H1 (cell line): ENCODE data around the gene UNC13C. TPM values are rescaled to one million over a fixed set of nuclear protein-coding genes. Genes with fewer than 3 reads are reported as not detected.

Experiments
- CTCF ChIA-PET: fragments of 300-600 bp; sonication (Branson Sonifier 250); formaldehyde crosslinking; loops from one replicate; lab custom pipeline; 2021; ENCODE audit not compliant: partially characterized antibody; lab: Charles Lee
- POLR2A ChIA-PET: fragments of 300-600 bp; sonication (Branson Sonifier 250); formaldehyde crosslinking; loops from one replicate; lab custom pipeline; 2021; ENCODE audit warnings: inconsistent platforms; ENCODE audit not compliant: partially characterized antibody; lab: Charles Lee
- DNase-seq, 2 experiments: peaks; one replicate each; pipeline versions ENCODE4 v3.0.0 to v3.0.0-alpha.2; 2010 to 2022; ENCODE audit warnings: low spot score in 2 of 2, low read depth in 1 of 2, mixed read lengths in 1 of 2
- FAIRE-seq: peaks from 2 replicates; lab custom pipeline; 2011; peaks lifted over from hg19 to GRCh38; lab: Jason Lieb, UNC
- H2AFZ ChIP-seq: 2 replicates; pipeline ENCODE4 v1.8.1; 2012; ENCODE audit warnings: low read length, inconsistent platforms
- H2AK5ac ChIP-seq: 2 replicates; pipeline ENCODE4 v1.6.1; 2013; ENCODE audit warnings: low read depth, low read length
- H2BK120ac ChIP-seq: replicated peaks from 2 replicates; pipeline ENCODE3; 2013; ENCODE audit warnings: low read depth, low read length, inconsistent platforms
- H2BK12ac ChIP-seq: 2 replicates; pipeline ENCODE4 v1.6.1; 2013; ENCODE audit warnings: low read depth, low read length
- H2BK15ac ChIP-seq: 2 replicates; pipeline ENCODE4 v1.6.1; 2013; ENCODE audit warnings: low read length
- H2BK20ac ChIP-seq: 2 replicates; pipeline ENCODE4 v1.6.1; 2013; ENCODE audit warnings: low read length
- H2BK5ac ChIP-seq: 2 replicates; pipeline ENCODE4 v1.6.1; 2013; ENCODE audit warnings: low read depth, low read length
- H3K14ac ChIP-seq: 2 replicates; pipeline ENCODE4 v1.6.1; 2013; ENCODE audit warnings: inconsistent platforms; ENCODE audit not compliant: insufficient read length
- H3K18ac ChIP-seq: 2 replicates; pipeline ENCODE4 v1.6.1; 2013; ENCODE audit warnings: low read length; ENCODE audit errors: extremely low read depth
- H3K23ac ChIP-seq: 2 replicates; pipeline ENCODE4 v1.6.1; 2013; ENCODE audit warnings: inconsistent platforms; ENCODE audit not compliant: insufficient read length
- H3K23me2 ChIP-seq: 2 replicates; pipeline ENCODE4 v1.6.1; 2013; ENCODE audit warnings: low read depth, low read length
- H3K27ac ChIP-seq: 2 replicates; pipeline ENCODE4 v1.6.1; 2011; ENCODE audit warnings: low read depth, low read length, inconsistent platforms
- H3K27me3 ChIP-seq, 4 experiments: replicated peaks in 1 of 4; 1 replicate in 1 of 4; 2 replicates in 3 of 4; pipeline versions ENCODE4 v1.6.1 to v1.8.1; 2011 to 2013; ENCODE audit warnings: low read length in 3 of 4, mild to moderate bottlenecking in 3 of 4, inconsistent platforms in 2 of 4, mixed read lengths in 2 of 4, moderate library complexity in 1 of 4; ENCODE audit not compliant: control insufficient read depth in 3 of 4, insufficient read depth in 3 of 4; ENCODE audit errors: extremely low read depth in 1 of 4
- H3K36me3 ChIP-seq, 4 experiments: 2 replicates each; pipeline versions ENCODE4 v1.6.1 to v1.8.1; 2011 to 2013; ENCODE audit warnings: mild to moderate bottlenecking in 4 of 4, low read length in 3 of 4, moderate library complexity in 2 of 4, control low read depth in 1 of 4, inconsistent platforms in 1 of 4; ENCODE audit not compliant: insufficient read depth in 4 of 4, control insufficient read depth in 2 of 4
- H3K4ac ChIP-seq: replicated peaks from 2 replicates; pipeline ENCODE3; 2013; ENCODE audit warnings: low read length, low read depth, mixed read lengths, inconsistent platforms; ENCODE audit not compliant: insufficient read length
- H3K4me1 ChIP-seq, 4 experiments: replicated peaks in 1 of 4; 1 replicate in 1 of 4; 2 replicates in 3 of 4; pipeline versions ENCODE4 v1.6.1 to v1.8.1; 2011 to 2013; ENCODE audit warnings: low read length in 3 of 4, inconsistent platforms in 2 of 4, mixed read lengths in 1 of 4; ENCODE audit not compliant: insufficient read depth in 4 of 4, control insufficient read depth in 3 of 4
- H3K4me2 ChIP-seq, 2 experiments: 2 replicates each; pipeline versions ENCODE4 v1.6.1 to v1.8.1; 2011 to 2013; ENCODE audit warnings: low read depth in 2 of 2, low read length in 2 of 2, control low read depth in 1 of 2, inconsistent platforms in 1 of 2, mild to moderate bottlenecking in 1 of 2; ENCODE audit not compliant: insufficient read depth in 1 of 2
- H3K4me3 ChIP-seq, 4 experiments: fragments of 200-600, 300-600 bp in 1 of 4; sonication (generic), shearing (Covaris generic), sonication (Bioruptor Twin) in 1 of 4; 2 replicates each; pipeline versions ENCODE4 v1.5.1 to v1.8.1; 2011 to 2016; ENCODE audit warnings: low read length in 4 of 4, low read depth in 3 of 4, control low read depth in 2 of 4, inconsistent platforms in 2 of 4, mild to moderate bottlenecking in 2 of 4, mixed read lengths in 1 of 4, moderate library complexity in 1 of 4; ENCODE audit not compliant: insufficient read depth in 2 of 4; ENCODE audit errors: extremely low read depth in 1 of 4
- H3K56ac ChIP-seq: replicated peaks from 2 replicates; pipeline ENCODE3; 2013; ENCODE audit warnings: low read depth, mild to moderate bottlenecking, mixed read lengths, low read length, inconsistent platforms; ENCODE audit not compliant: insufficient read length
- H3K79me1 ChIP-seq: 2 replicates; pipeline ENCODE4 v1.6.1; 2013; ENCODE audit warnings: low read depth, low read length, control low read depth
- H3K79me2 ChIP-seq, 2 experiments: 2 replicates each; pipeline versions ENCODE4 v1.6.1 to v1.8.1; 2012 to 2013; ENCODE audit warnings: low read length in 2 of 2, mild to moderate bottlenecking in 2 of 2, inconsistent platforms in 1 of 2; ENCODE audit not compliant: insufficient read depth in 2 of 2, control insufficient read depth in 1 of 2
- H3K9ac ChIP-seq, 4 experiments: replicated peaks in 1 of 4; 1 replicate in 1 of 4; 2 replicates in 3 of 4; pipeline versions ENCODE4 v1.6.1 to v1.8.1; 2011 to 2013; ENCODE audit warnings: low read depth in 3 of 4, low read length in 3 of 4, control low read depth in 2 of 4, mild to moderate bottlenecking in 2 of 4, moderate library complexity in 2 of 4, inconsistent platforms in 1 of 4; ENCODE audit errors: extremely low read depth in 1 of 4
- H3K9me3 ChIP-seq, 2 experiments: 2 replicates each; pipeline versions ENCODE4 v1.6.1 to v1.8.1; 2012 to 2013; ENCODE audit warnings: mild to moderate bottlenecking in 2 of 2, moderate library complexity in 2 of 2, control low read depth in 1 of 2, inconsistent platforms in 1 of 2, low read depth in 1 of 2, low read length in 1 of 2, mixed read lengths in 1 of 2; ENCODE audit not compliant: insufficient read depth in 2 of 2
- H4K20me1 ChIP-seq, 2 experiments: replicated peaks in 1 of 2; 2 replicates each; pipeline versions ENCODE3 to v1.8.1; 2011 to 2013; ENCODE audit warnings: inconsistent platforms in 2 of 2, low read length in 2 of 2, mild to moderate bottlenecking in 1 of 2; ENCODE audit not compliant: insufficient read depth in 2 of 2, control insufficient read depth in 1 of 2
- H4K5ac ChIP-seq: 2 replicates; pipeline ENCODE4 v1.6.1; 2013; ENCODE audit warnings: low read length, low read depth, mixed read lengths, inconsistent platforms; ENCODE audit not compliant: insufficient read length
- H4K8ac ChIP-seq: 2 replicates; pipeline ENCODE4 v1.8.0; 2013; ENCODE audit warnings: mild to moderate bottlenecking, moderate library complexity, low read length, inconsistent platforms; ENCODE audit not compliant: insufficient read depth; ENCODE audit errors: extremely low read depth
- H4K91ac ChIP-seq: replicated peaks from 2 replicates; pipeline ENCODE3; 2013; ENCODE audit warnings: low read length, mixed read lengths, inconsistent platforms; ENCODE audit not compliant: insufficient read length
- BACH1 ChIP-seq: IDR thresholded peaks from 2 replicates; pipeline ENCODE4 v1.6.1; 2012; ENCODE audit warnings: low read length, improper control_type of control experiment
- EP300 ChIP-seq, 2 experiments: IDR thresholded peaks; 1 replicate in 1 of 2; 2 replicates in 1 of 2; pipeline ENCODE4 v1.6.1; 2011 to 2012; ENCODE audit warnings: low read depth in 2 of 2, low read length in 2 of 2, mild to moderate bottlenecking in 2 of 2, borderline replicate concordance in 1 of 2, inconsistent platforms in 1 of 2, moderate library complexity in 1 of 2
- HDAC2 ChIP-seq, 2 experiments: fragments of 300-600 bp in 1 of 2; sonication (generic) in 1 of 2; IDR thresholded peaks; 2 replicates each; pipeline ENCODE4 v1.6.1; 2011 to 2012; ENCODE audit warnings: low read depth in 2 of 2, low read length in 2 of 2, mild to moderate bottlenecking in 2 of 2, moderate library complexity in 2 of 2, borderline replicate concordance in 1 of 2, inconsistent platforms in 1 of 2
- JUN ChIP-seq: IDR thresholded peaks from 2 replicates; pipeline ENCODE4 v1.6.1; 2011; ENCODE audit warnings: low read depth, mild to moderate bottlenecking, improper control_type of control experiment, low read length
- PHF8 ChIP-seq: fragments of 200-600 bp; sonication (generic); conservative IDR thresholded peaks from 2 replicates; pipeline ENCODE4 v1.7.1; 2012; ENCODE audit warnings: low read depth, mild to moderate bottlenecking, inconsistent platforms, low read length, moderate library complexity
- POU5F1 ChIP-seq: IDR thresholded peaks from 2 replicates; pipeline ENCODE4 v1.6.1; 2011; ENCODE audit warnings: low read depth, mild to moderate bottlenecking, low read length, moderate library complexity
- RFX5 ChIP-seq: IDR thresholded peaks from 2 replicates; pipeline ENCODE4 v1.6.1; 2011; ENCODE audit warnings: low read depth, low read length, improper control_type of control experiment, borderline replicate concordance
- WGBS, 2 experiments: shearing (Covaris generic) in 1 of 2; methylation state at CpG; one replicate each; pipeline versions ENCODE4 v1.1.6 to v1.1.7; 2013 to 2015; ENCODE audit warnings: low lambda C conversion rate in 2 of 2, mixed read lengths in 2 of 2, inconsistent platforms in 1 of 2, low coverage in 1 of 2, missing lambda C conversion rate in 1 of 2; ENCODE audit not compliant: insufficient replicate concordance in 2 of 2, insufficient coverage in 1 of 2, insufficient read length in 1 of 2; ENCODE audit errors: extremely low coverage in 1 of 2, missing lambda C conversion rate in 1 of 2; 5-methylcytosine and 5-hydroxymethylcytosine counted together
- polyA plus RNA-seq, 7 experiments: library from polyadenylated mRNA; depleted of rRNA in 3 of 7; stranded (reverse) in 5 of 7; unstranded in 2 of 7; fragments of >200 nt in 5 of 7; fragments of 200-250 nt in 2 of 7; gene quantifications; 1 replicate in 5 of 7; 2 replicates in 1 of 7; 4 replicates in 1 of 7; pipeline versions ENCODE4 v1.2.1 to v1.2.3, GENCODE V29; 2011 to 2013; ENCODE audit warnings: missing spikeins in 2 of 7, mixed read lengths in 2 of 7
- total RNA-seq: library from RNA; stranded (reverse); fragmentation: NEBNext Ultra II Directional; extraction: Animal tissue kit (Norgen Biotek cat#: 25700); gene quantifications from 2 replicates; pipeline ENCODE4 v1.2.1, GENCODE V29; 2021
- TF ChIP-seq, protein P1 (sequence below): IDR thresholded peaks from 2 replicates; pipeline ENCODE4 v1.6.1; 2012; ENCODE audit warnings: inconsistent platforms

The UNC13C gene
- total and polyA plus RNA-seq, 2 of the 8 experiments (the other 6 are each of a cell fraction or from before 2014, with no cell fraction given), result 0.02 to 0.13 TPM

DNA sequence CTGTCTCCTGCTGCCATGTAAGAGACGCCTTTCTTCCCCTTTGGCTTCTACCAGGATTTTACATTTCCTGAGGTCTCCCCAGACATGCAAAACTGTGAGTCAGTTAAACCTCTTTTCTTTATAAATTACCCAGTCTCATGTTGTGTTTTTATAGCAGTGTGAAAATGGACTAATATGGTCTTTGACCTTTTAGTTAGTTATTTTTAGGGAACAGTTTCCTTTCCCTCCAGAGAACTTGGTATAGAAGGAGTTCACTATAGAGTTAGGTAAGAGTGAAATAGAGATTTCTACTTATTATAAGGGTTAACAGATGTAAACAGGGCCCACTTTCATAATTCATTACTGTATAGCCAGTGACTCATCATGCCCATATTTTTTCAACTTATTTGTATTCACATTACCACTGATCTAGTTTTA, 170.9 kb downstream of the UNC13C start:
- H2BK5ac ChIP-seq, result no peak overlapping the region
- ChIA-PET CTCF (interaction anchor here (0.6 kb wide), 1 partner anchor 74 kb away, joined by 4 read pairs; no protein-coding TSS in a partner anchor), POLR2A (no interaction called here)
- no peak overlapping the region for H2AK5ac ChIP-seq
- no peaks in the 10 kb centered on the region for H3K79me2 ChIP-seq
- H4K5ac ChIP-seq, result no peak overlapping the region
- no peak overlapping the region for H3K18ac ChIP-seq
- H3K4ac ChIP-seq, result no peak overlapping the region
- no peaks in the 10 kb centered on the region for H3K79me1 ChIP-seq
- WGBS, 2 experiments, result 92% methylated on average over 1 of the region's 1 CpG; no CpG with 5 or more reads in 1 of the 2 experiments
- H3K9ac ChIP-seq, result no peak overlapping the region
- FAIRE-seq (no peak), DNase-seq (no peak)
- no peak overlapping the region for H2BK15ac ChIP-seq
- H4K8ac ChIP-seq, result no peak overlapping the region
- H3K23ac ChIP-seq, result no peak overlapping the region
- no peak overlapping the region for H2BK120ac ChIP-seq
- no peaks in the 10 kb centered on the region for H3K27me3 ChIP-seq
- no peaks in the 10 kb centered on the region for H4K20me1 ChIP-seq
- H3K36me3 ChIP-seq, result no peaks in the 10 kb centered on the region
- no peak overlapping the region for H2BK20ac ChIP-seq
- H3K4me3 ChIP-seq, result no peak overlapping the region
- no peak overlapping the region for H4K91ac ChIP-seq
- no peak overlapping the region for H3K14ac ChIP-seq
- H3K4me2 ChIP-seq, result no peak overlapping the region
- H3K27ac ChIP-seq, result no peak overlapping the region
- peaks cover 6 to 32% of the 10 kb centered on the region in 2 experiments; a peak in 3 of 4 replicates for H3K9me3 ChIP-seq
- H2AFZ ChIP-seq, result no peak overlapping the region
- H3K23me2 ChIP-seq, result no peaks in the 10 kb centered on the region; the same call in 1 of the 2 replicates
- no peak for TF ChIP-seq BACH1
- TF ChIP-seq POU5F1, result no peak
- TF ChIP-seq EP300 (IDR thresholded peaks at IDR 0.05; ENCODE audit: borderline replicate concordance in 1 of 2, low read depth in 2 of 2, low read length in 2 of 2), result no peak
- no peak for TF ChIP-seq JUN
- no peak for TF ChIP-seq HDAC2 (IDR thresholded peaks at IDR 0.05; ENCODE audit: borderline replicate concordance in 1 of 2, low read depth in 2 of 2, low read length in 2 of 2)
- TF ChIP-seq, protein P1, sequence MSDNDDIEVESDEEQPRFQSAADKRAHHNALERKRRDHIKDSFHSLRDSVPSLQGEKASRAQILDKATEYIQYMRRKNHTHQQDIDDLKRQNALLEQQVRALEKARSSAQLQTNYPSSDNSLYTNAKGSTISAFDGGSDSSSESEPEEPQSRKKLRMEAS, result no peak
- no peak for TF ChIP-seq PHF8
- no peak for TF ChIP-seq RFX5
- H3K56ac ChIP-seq, result no peak overlapping the region
- no peak overlapping the region for H2BK12ac ChIP-seq
- no peaks in the 10 kb centered on the region for H3K4me1 ChIP-seq
